NCI-H345 treated with DMSO at 0.1 percent for 48 hours (cell line): ENCODE data around the gene ACAD9.
"Not testable (repeated sequence)": the region's sequence is repeated elsewhere in the genome, so short reads cannot be mapped to it uniquely, and the experiment has no call there.

Source experiments
- DNase-seq: peaks from one replicate; lab custom pipeline; 2025; ENCODE audit not compliant: unreplicated experiment; lab: John Stamatoyannopoulos, UW

The ACAD9 gene

GRCh38 chr3:128859630-128860029 is 19.8 kb upstream of the ACAD9 start:
- no peak for DNase-seq

- DNase-seq: no peak
These were observed 17.9 kb upstream of the ACAD9 start for GRCh38 chr3:128861491-128861890.

GRCh38 chr3:128863560-128863959 is 15.9 kb upstream of the ACAD9 start:
- DNase-seq: no peak

- DNase-seq: no peak
These were observed 15.0 kb upstream of the ACAD9 start for GRCh38 chr3:128864351-128864811.

GRCh38 chr3:128864849-128865804 is 14.3 kb upstream of the ACAD9 start:
- DNase-seq: not testable (repeated sequence)

GRCh38 chr3:128867200-128868125 is 12.0 kb upstream of the ACAD9 start:
- no peak for DNase-seq

- DNase-seq: no peak
These were observed 9.1 kb upstream of the ACAD9 start for GRCh38 chr3:128870347-128870746.

- DNase-seq: no peak
These were observed 7.1 kb upstream of the ACAD9 start for GRCh38 chr3:128872282-128872681.

GRCh38 chr3:128872744-128873143 is 6.7 kb upstream of the ACAD9 start:
- DNase-seq: no peak

GRCh38 chr3:128873244-128874022 is 6.0 kb upstream of the ACAD9 start:
- no peak for DNase-seq

- DNase-seq: no peak
These were observed 4.8 kb upstream of the ACAD9 start for GRCh38 chr3:128874481-128875180.

GRCh38 chr3:128875556-128876120 is 3.8 kb upstream of the ACAD9 start:
- DNase-seq: no peak

GRCh38 chr3:128878011-128878457 is 1.4 kb upstream of the ACAD9 start:
- DNase-seq: no peak

- DNase-seq: no peak
These were observed 780 bp upstream of the ACAD9 start for GRCh38 chr3:128878556-128879124.

GRCh38 chr3:128879991-128880390 is 571 bp downstream of the ACAD9 start:
- no peak for DNase-seq

- DNase-seq: not testable (repeated sequence)
These were observed 1.0 kb downstream of the ACAD9 start for GRCh38 chr3:128880455-128880854.

GRCh38 chr3:128881576-128881975 is 2.2 kb downstream of the ACAD9 start:
- DNase-seq: no peak

- no peak for DNase-seq
These were observed 3.3 kb downstream of the ACAD9 start for GRCh38 chr3:128882719-128883118.

GRCh38 chr3:128884992-128885391 is 5.6 kb downstream of the ACAD9 start:
- no peak for DNase-seq
